CMK (cell line): ENCODE results near the gene DCN.

Source experiments
- DNase-seq: peaks from one replicate; pipeline ENCODE4 v3.0.0-alpha.2; 2010; ENCODE audit warnings: low read depth

DCN gene

DNA sequence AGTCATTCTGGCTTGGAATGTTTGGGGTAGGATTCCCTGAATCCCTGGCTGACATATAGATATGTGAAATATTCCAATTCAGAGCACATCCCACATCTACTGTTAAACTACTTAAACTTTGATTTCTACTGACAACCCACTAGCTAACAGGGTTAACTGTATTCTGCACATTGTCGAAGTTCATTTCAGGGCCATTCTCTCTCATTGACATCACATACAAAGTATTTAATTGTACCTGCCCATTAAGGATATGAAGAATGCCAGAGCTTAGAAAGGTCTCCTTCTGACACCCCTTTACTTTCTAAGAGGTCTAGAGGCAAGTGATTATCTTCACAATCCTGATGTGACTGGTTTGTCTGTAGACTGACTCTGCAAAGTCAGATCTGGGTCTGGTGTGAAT lies 2.8 kb upstream of the DCN start:
- no peak for DNase-seq

- DNase-seq: no peak
These were observed 934 bp upstream of the DCN start for GRCh38 chr12:91183551-91183950.

DNA sequence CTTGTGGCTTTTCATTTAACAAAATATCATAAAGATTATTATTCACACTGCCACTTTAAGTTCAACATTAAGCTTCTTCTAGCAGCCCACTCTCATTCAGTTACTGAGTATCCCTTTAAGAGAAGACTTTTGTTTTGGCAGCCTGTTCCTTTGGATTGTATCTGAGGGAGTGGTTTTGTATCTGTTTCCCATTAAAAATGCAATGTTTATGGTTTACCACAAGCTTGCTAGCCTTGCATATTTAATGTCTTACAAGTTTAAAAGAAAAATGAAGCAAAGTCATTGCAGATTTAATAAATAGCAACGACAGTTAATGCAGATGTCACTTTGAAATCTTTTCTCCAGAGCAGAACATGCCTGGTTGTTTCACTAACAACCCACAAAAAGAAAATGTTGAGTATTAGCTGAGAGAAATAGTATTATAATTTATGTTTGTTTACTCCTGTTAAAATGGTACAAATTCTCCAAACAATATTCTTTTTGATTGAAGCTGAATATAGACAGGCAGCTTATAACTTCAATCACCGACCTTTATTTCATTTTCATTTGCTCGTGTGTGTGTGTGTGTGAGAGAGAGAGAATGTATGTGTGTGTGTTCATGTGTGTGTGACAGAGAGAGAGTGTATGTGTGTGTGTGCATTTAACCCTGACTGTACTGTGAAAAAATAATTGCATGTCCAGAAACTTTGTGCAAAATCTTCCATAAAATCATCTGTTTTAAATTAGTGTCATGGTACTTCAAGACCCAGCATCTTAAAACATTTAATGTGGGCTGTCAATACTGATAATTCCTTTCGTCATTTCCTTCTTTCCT lies 1.8 kb downstream of the DCN start:
- no peak for DNase-seq

DNA sequence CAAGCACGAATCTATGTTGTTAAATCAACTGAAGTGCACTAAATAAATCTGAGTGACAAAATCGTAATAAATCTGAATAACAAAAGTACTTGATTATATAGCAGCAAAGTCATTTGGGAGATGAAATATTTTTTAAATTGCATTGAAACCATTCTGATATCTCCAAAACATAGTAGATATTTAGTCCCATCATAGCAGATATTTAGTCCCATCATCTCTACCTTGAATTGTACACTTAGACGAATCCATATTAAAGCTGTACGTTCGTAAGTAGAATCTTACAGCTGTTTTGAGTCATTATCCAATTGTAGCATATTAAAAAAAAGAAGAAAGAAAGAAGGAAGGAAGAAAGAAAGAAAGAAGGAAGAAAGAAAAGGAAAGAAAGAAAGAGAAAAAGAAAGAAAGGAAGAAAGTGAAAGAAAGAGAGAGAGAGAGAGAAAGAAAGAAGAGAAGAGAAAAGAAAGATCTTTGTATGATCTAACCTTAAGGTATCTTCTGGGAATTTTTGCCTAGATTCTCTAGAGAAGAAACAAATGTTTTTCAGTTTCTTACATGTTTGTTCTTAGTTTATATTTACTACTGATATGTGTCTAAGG lies 2.6 kb downstream of the DCN start:
- no peak for DNase-seq

DNA sequence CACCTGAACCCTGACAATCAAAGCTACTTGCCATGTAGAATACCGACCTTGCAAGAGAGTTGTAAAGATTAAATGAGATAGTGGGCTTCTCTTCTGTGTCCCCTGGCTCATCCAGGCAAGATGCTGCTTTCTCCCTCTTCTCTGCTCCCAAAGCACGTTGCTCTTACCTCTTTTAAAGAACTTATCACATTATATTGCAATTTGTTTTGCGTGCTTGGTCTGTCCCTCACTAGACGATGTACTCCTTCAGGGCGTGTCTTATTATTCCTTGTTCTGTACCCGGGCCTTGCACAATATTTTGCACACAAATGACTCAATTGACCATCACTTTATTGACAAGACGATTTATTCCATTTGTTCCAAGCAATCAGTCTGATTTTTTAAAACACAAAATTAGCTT lies 3.3 kb downstream of the DCN start:
- DNase-seq: no peak

GRCh38 chr12:91178781-91179180 lies 3.8 kb downstream of the DCN start:
- DNase-seq: no peak

GRCh38 chr12:91178139-91178561 lies 4.5 kb downstream of the DCN start:
- no peak for DNase-seq

- DNase-seq: no peak
These were observed 5.2 kb downstream of the DCN start for GRCh38 chr12:91177381-91177780.

DNA sequence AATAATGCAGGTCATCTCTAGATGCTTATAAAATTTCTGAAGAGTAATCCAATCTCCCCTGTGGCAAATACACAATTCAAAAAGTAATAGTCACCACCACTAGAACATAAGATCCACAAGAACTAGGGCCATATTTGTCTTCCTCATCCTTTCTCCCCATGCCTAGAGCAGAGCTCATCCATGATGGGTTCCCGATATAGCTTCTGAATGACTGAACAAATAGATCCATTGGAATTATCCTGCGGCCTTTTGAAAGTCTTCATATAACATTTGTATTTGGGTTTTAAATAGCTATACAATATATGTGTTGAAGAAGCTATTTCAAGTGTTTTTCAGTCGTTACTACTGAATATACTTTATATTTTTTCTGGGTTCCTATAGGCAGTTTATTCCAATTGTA lies 5.7 kb downstream of the DCN start:
- DNase-seq: no peak

GRCh38 chr12:91176358-91176757 lies 6.3 kb downstream of the DCN start:
- DNase-seq: no peak

DNA sequence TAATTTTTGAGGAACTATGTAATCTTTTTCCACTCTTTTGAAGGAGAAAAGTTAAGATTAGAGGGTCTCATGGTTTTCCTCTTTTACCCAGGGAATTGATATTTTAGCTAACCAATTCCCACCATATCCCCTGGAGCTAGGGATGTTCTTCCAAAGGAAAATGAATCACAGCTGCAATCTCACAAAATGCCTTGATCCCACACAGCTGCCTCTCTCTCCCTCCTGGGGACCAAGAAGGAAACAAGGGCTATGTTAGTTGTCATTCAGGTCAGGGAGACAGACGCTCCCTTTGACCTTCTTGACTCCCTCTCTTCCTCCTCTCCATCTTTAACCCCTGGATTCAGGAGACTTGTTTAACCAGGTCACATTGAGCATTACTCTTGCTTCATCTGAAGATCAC lies 9.5 kb downstream of the DCN start:
- no peak for DNase-seq

- no peak for DNase-seq
These were observed 10.5 kb downstream of the DCN start for GRCh38 chr12:91172096-91172495.

DNA sequence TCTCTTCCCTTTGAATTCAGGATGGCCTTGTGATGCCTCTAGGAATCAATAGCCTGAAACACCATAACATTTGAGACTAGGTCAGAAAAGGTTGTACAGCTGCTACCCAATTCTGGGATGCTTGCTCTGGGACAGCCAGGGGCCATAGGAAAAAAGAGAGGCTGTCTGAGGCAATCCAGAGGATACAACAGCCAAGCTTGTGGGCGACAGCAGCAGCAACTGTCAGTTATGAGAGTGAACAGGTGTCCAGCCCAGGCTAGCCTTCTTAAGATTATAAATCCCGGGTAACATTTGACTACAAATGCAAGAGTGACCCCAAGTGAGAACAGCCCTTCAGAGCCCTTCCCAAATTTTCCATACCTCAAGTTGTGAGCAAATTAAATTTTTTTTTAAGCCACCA lies 11.1 kb downstream of the DCN start:
- DNase-seq: no peak

GRCh38 chr12:91163116-91163515 lies 19.5 kb downstream of the DCN start:
- DNase-seq: no peak

GRCh38 chr12:91161009-91161408 lies 21.6 kb downstream of the DCN start:
- DNase-seq: no peak

GRCh38 chr12:91155990-91156389 lies 26.6 kb downstream of the DCN start:
- no peak for DNase-seq

GRCh38 chr12:91154131-91154530 lies 28.5 kb downstream of the DCN start:
- DNase-seq: no peak

- no peak for DNase-seq
These were observed 38.6 kb downstream of the DCN start for GRCh38 chr12:91144053-91144452.

- DNase-seq: no peak
These were observed 39.4 kb downstream of the DCN start for GRCh38 chr12:91143206-91143605.

DNA sequence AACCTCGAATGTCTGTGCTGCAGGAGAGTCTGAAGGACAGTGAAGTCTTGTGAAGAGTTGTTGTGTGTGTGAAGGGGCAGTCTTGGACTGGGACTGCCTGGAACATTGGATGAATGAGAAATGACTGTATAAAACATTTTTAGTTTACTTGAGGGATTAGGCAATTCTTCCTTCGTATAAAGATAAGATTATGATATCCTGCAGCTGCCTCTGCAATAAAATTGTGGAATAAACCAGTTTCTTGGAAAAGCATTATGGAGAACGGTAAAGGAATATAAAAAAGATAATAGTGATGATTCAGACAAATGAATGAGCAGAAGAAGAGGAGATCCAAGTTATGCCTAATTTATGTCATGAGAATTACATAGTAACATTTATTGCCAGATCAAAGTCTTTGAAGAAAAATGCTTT lies 40.4 kb downstream of the DCN start:
- DNase-seq: no peak

- no peak for DNase-seq
These were observed 42.3 kb downstream of the DCN start for GRCh38 chr12:91140026-91140931.

DNA sequence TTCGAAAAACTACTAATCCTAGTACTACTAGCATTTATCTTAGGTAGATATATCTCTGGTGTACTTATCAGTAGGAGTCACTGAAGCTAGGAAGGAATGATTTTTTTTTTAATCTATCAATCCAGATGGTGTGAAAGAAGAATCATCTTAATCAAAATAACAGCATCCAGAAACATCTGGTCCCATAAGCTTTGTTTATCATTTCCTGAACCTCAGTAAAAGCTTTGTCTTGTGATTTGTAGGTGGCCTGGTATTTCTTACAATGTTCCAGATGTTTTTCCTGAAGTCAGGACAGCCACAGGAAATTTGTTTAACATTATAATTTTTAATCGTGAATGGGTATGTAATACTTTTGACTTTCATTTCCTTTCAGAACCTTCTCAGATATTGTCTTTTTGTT lies 43.3 kb downstream of the DCN start:
- no peak for DNase-seq
